GM10248 (cell line): Measurements from ENCODE around the gene LUZP2.

ENCODE experiments used
- CTCF ChIA-PET: fragments of 300-600 bp; sonication (Branson Sonifier 250); formaldehyde crosslinking; extraction: SDS; loops from one replicate; lab custom pipeline; 2021; ENCODE audit warnings: antibody characterized with exemption; lab: Yijun Ruan, JAX
- POLR2A ChIA-PET: fragments of 350-650 bp; sonication (Branson Sonifier 250); formaldehyde crosslinking; extraction: SDS; loops from one replicate; lab custom pipeline; 2020; ENCODE audit warnings: antibody characterized with exemption; lab: Yijun Ruan, JAX
- DNase-seq: peaks from one replicate; pipeline ENCODE4 v3.0.0; 2012; ENCODE audit errors: extremely low spot score
- CTCF ChIP-seq: IDR thresholded peaks from 2 replicates; pipeline ENCODE4 v1.5.1; 2012; ENCODE audit warnings: mild to moderate bottlenecking, low read depth; ENCODE audit errors: extremely low read depth, missing control alignments, control extremely low read depth

The LUZP2 gene

GRCh38 chr11:24754406-24754805 lies 257.6 kb downstream of the LUZP2 start:
- CTCF ChIA-PET, result no interaction called here
- POLR2A ChIA-PET, result no interaction called here
- no peak for DNase-seq
- no peak for TF ChIP-seq CTCF

- no peak for TF ChIP-seq CTCF
- ChIA-PET POLR2A (no interaction called here), CTCF (no interaction called here)
- no peak for DNase-seq
Observed at GRCh38 chr11:24755260-24755839, 258.5 kb downstream of the LUZP2 start.

GRCh38 chr11:24759742-24760141 lies 262.9 kb downstream of the LUZP2 start:
- CTCF ChIA-PET, result interaction anchor here (1.1 to 1.4 kb wide), 2 partner anchors 15 to 23 kb away, joined by 3 read pairs; no protein-coding TSS in a partner anchor
- TF ChIP-seq CTCF, result no peak

GRCh38 chr11:24760681-24761080 lies 263.8 kb downstream of the LUZP2 start:
- no peak for TF ChIP-seq CTCF
- CTCF ChIA-PET, result interaction anchor here (1.1 kb wide), 1 partner anchor 22 kb away, joined by 3 read pairs; no protein-coding TSS in a partner anchor
- DNase-seq, result no peak
- POLR2A ChIA-PET, result no interaction called here

More at GRCh38 chr11:24759742-24760141, 262.9 kb downstream of the LUZP2 start:
- DNase-seq, result no peak
- POLR2A ChIA-PET, result no interaction called here

GRCh38 chr11:24762076-24762475 lies 265.2 kb downstream of the LUZP2 start:
- TF ChIP-seq CTCF, result no peak
- ChIA-PET POLR2A (no interaction called here), CTCF (no interaction called here)
- DNase-seq, result no peak

GRCh38 chr11:24767411-24767810 lies 270.6 kb downstream of the LUZP2 start:
- ChIA-PET POLR2A (no interaction called here), CTCF (no interaction called here)
- no peak for TF ChIP-seq CTCF
- DNase-seq, result no peak
